DMS153 treated with DMSO at 0.1 percent for 48 hours (cell line): ENCODE results near the gene CDC5L.
"Not testable (repeated sequence)": the region's sequence is repeated elsewhere in the genome, so short reads cannot be mapped to it uniquely, and the experiment has no call there.

Source experiments
- DNase-seq: peaks from one replicate; lab custom pipeline; 2025; ENCODE audit not compliant: unreplicated experiment; lab: John Stamatoyannopoulos, UW

The CDC5L gene

GRCh38 chr6:44387346-44388134 lies at the start of gene CDC5L:
Gene CDC5L, plus strand, starts transcription at chr6:44387706. Its CDS starts 118 bp downstream, at chr6:44387824.
- peak; percentile 99 for DNase-seq

GRCh38 chr6:44338228-44339122 lies 49.0 kb upstream of the CDC5L start:
- peak; percentile 40 for DNase-seq

- no peak for DNase-seq
Measured at GRCh38 chr6:44339301-44339700, 48.2 kb upstream of the CDC5L start.

GRCh38 chr6:44339763-44340625 lies 47.5 kb upstream of the CDC5L start:
- no peak for DNase-seq

- DNase-seq = no peak
Measured at GRCh38 chr6:44341095-44341890, 46.2 kb upstream of the CDC5L start.

GRCh38 chr6:44342052-44342451 lies 45.5 kb upstream of the CDC5L start:
- DNase-seq = no peak

GRCh38 chr6:44342489-44342888 lies 45.0 kb upstream of the CDC5L start, which contains the start of gene SPATS1:
Gene SPATS1, plus strand, starts transcription at chr6:44342650. Its CDS starts 446 bp downstream, at chr6:44343096.
- no peak for DNase-seq

- DNase-seq = not testable (repeated sequence)
Measured at GRCh38 chr6:44346818-44347217, 40.7 kb upstream of the CDC5L start.

GRCh38 chr6:44349904-44350649 lies 37.4 kb upstream of the CDC5L start:
- DNase-seq = no peak

- DNase-seq = not testable (repeated sequence)
Measured at GRCh38 chr6:44350650-44350994, 36.9 kb upstream of the CDC5L start.

GRCh38 chr6:44352259-44352658 lies 35.2 kb upstream of the CDC5L start:
- DNase-seq = no peak

GRCh38 chr6:44353336-44353735 lies 34.2 kb upstream of the CDC5L start:
- DNase-seq = no peak

- DNase-seq = no peak
Measured at GRCh38 chr6:44355640-44356039, 31.9 kb upstream of the CDC5L start.

- no peak for DNase-seq
Measured at GRCh38 chr6:44356487-44356886, 31.0 kb upstream of the CDC5L start.

- no peak for DNase-seq
Measured at GRCh38 chr6:44359973-44360372, 27.5 kb upstream of the CDC5L start.

- DNase-seq = no peak
Measured at GRCh38 chr6:44361947-44362346, 25.6 kb upstream of the CDC5L start.

- no peak for DNase-seq
Measured at GRCh38 chr6:44363377-44363926, 24.1 kb upstream of the CDC5L start.

- DNase-seq = no peak
Measured at GRCh38 chr6:44366781-44367180, 20.7 kb upstream of the CDC5L start.

- no peak for DNase-seq
Measured at GRCh38 chr6:44367681-44368080, 19.8 kb upstream of the CDC5L start.
